LNCaP clone FGC (cell line): ENCODE data around the gene CDH20.

Source experiments
- DNase-seq: peaks from one replicate; pipeline ENCODE4 v3.0.0-alpha.2; 2011; ENCODE audit warnings: low read depth
- H3K4me3 ChIP-seq: 2 replicates; pipeline ENCODE4 v1.5.1; 2011; ENCODE audit warnings: mild to moderate bottlenecking, low read depth, low read length, control low read depth
- CTCF ChIP-seq: IDR thresholded peaks from 2 replicates; pipeline ENCODE4 v1.5.1; 2012; ENCODE audit warnings: mild to moderate bottlenecking; ENCODE audit not compliant: control insufficient read depth, insufficient read depth; ENCODE audit errors: extremely low read depth

The CDH20 gene

GRCh38 chr18:61333746-61334490 is 688 bp downstream of the CDH20 start:
- H3K4me3 ChIP-seq, result no peak overlapping the region
- no peak for TF ChIP-seq CTCF
- DNase-seq, result no peak

GRCh38 chr18:61334491-61334850 is 1.2 kb downstream of the CDH20 start:
- no peak for TF ChIP-seq CTCF
- no peak overlapping the region for H3K4me3 ChIP-seq
- no peak for DNase-seq

- H3K4me3 ChIP-seq, result no peak overlapping the region
- DNase-seq, result no peak
- TF ChIP-seq CTCF, result no peak
These were observed 1.9 kb downstream of the CDH20 start for GRCh38 chr18:61334951-61335683.

GRCh38 chr18:61335684-61336555 is 2.7 kb downstream of the CDH20 start:
- DNase-seq, result no peak
- H3K4me3 ChIP-seq, result no peak overlapping the region
- TF ChIP-seq CTCF, result no peak

- no peak for TF ChIP-seq CTCF
- H3K4me3 ChIP-seq, result no peak overlapping the region
- DNase-seq, result no peak
These were observed 3.5 kb downstream of the CDH20 start for GRCh38 chr18:61336766-61337165.

GRCh38 chr18:61337527-61337926 is 4.3 kb downstream of the CDH20 start:
- DNase-seq, result no peak
- no peak overlapping the region for H3K4me3 ChIP-seq
- no peak for TF ChIP-seq CTCF
